Activated CD4-positive, alpha-beta T cell treated with anti-CD3 and anti-CD28 coated beads, Interleukin-2, Interleukin-4, amounts not matched to agents 100 ng/mL and 50 ng/mL, durations not matched to agents 16 hours and 8 hours (primary cell): ENCODE data around the gene SNED1.

Experiments
- DNase-seq: peaks from one replicate; pipeline ENCODE4 v3.0.0-alpha.2; 2020; ENCODE audit warnings: low spot score

The SNED1 gene

GRCh38 chr2:240960309-240960970, 38.0 kb upstream of the SNED1 start:
- DNase-seq = no peak

- no peak for DNase-seq
These were observed 37.2 kb upstream of the SNED1 start for GRCh38 chr2:240960971-240961876.

- DNase-seq = no peak
These were observed 36.5 kb upstream of the SNED1 start for GRCh38 chr2:240961910-240962299.

GRCh38 chr2:240962300-240963064, 35.9 kb upstream of the SNED1 start:
- DNase-seq = no peak

- no peak for DNase-seq
These were observed 35.2 kb upstream of the SNED1 start for GRCh38 chr2:240963065-240963867.

- no peak for DNase-seq
These were observed 34.3 kb upstream of the SNED1 start for GRCh38 chr2:240963868-240964703.

GRCh38 chr2:240964704-240965295, 33.6 kb upstream of the SNED1 start:
- DNase-seq = no peak

GRCh38 chr2:240965296-240965904, 33.0 kb upstream of the SNED1 start:
- DNase-seq = no peak

GRCh38 chr2:240965905-240966456, 32.4 kb upstream of the SNED1 start:
- DNase-seq = no peak

- DNase-seq = no peak
These were observed 31.9 kb upstream of the SNED1 start for GRCh38 chr2:240966457-240966905.

- DNase-seq = no peak
These were observed 31.3 kb upstream of the SNED1 start for GRCh38 chr2:240966906-240967680.

GRCh38 chr2:240967681-240968621, 30.5 kb upstream of the SNED1 start:
- DNase-seq = no peak

- DNase-seq = no peak
These were observed 29.4 kb upstream of the SNED1 start for GRCh38 chr2:240968731-240969624.

GRCh38 chr2:240970104-240970503, 28.3 kb upstream of the SNED1 start:
- DNase-seq = no peak

GRCh38 chr2:240970816-240971215, 27.6 kb upstream of the SNED1 start:
- DNase-seq = no peak

- no peak for DNase-seq
These were observed 26.2 kb upstream of the SNED1 start for GRCh38 chr2:240972201-240972600.
